Right renal cortex interstitium (tissue), 3 donors: ENCODE results near the gene PCTP. TPM values are rescaled to one million over a fixed set of nuclear protein-coding genes. Genes with fewer than 3 reads are reported as not detected.

ENCODE experiments used
- DNase-seq, 3 donors: peaks; one replicate each; pipeline ENCODE4 v3.0.0-alpha.2; 2013; ENCODE audit warnings: low read depth in 3 of 3, low spot score in 2 of 3
- polyA plus RNA-seq, 3 donors: library from polyadenylated mRNA; unstranded; fragments of 120-200 nt; gene quantifications; one replicate each; pipeline ENCODE4 v1.2.1, GENCODE V29; 2013; ENCODE audit not compliant: insufficient read length in 3 of 3

The PCTP gene
- polyA plus RNA-seq, 3 donors = 30.9 to 35.7 (median 32.1) TPM

- no peak for DNase-seq
These were observed 934 bp downstream of the PCTP start for GRCh38 chr17:55751720-55752250.

DNA sequence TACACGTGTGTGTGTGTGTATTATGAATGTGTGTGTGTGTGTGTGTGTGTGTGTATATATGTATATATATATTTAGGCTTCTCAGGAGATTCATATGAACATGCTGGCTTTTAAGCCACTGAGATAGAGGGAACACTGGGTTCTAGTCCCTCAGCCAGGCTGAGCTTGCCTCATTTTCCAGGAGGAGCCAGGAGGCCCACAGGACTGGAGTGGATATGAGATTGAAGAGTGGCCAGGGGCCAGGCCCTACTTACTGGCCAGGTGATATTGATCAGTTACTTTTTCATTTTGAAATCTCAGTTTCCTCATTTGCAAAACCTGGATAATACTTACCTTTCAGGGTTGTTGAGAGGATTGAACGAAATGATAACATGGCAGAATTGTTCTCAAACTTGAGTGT is 5.8 kb downstream of the PCTP start:
- DNase-seq = no peak

DNA sequence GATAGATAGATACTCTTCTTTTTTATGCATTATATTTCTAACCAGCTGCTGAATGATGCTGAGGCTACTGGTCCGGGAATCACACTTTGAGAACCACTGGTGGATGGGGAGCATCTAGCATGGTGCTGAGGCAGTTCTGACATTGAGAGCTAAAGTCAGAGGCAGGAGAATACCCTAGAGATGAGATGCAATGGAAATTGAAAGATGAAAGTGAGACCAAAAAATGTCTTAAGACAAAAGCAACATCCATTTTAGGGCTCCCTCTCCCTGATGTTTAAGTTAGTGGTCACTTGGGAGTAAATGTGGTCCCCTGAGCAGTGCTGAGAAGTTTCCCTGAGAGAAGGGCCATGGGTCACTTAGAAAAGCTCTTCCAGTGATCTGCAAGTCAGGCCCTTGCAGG is 6.8 kb downstream of the PCTP start:
- DNase-seq = no peak

DNA sequence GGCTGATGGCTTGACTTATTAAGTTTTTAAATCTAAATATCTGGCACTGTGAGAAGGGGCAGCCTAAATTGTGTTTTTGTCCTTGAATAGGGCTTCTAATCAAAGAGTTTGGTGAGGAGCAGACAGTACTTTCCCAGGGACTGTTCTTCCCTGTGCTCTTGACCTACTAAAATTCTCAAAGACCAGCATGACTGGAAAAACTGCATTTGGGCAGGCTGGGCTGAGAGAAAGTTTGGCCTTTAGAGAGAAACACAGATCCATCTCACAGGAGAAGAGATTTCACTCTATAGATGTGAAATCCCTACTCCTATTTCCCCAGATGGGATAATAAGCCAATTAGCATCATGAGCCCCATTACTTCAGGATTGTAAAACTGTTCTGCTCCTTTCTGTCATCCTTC is 7.3 kb downstream of the PCTP start:
- no peak for DNase-seq

- no peak for DNase-seq
These were observed 9.9 kb downstream of the PCTP start for GRCh38 chr17:55760643-55761355.

DNA sequence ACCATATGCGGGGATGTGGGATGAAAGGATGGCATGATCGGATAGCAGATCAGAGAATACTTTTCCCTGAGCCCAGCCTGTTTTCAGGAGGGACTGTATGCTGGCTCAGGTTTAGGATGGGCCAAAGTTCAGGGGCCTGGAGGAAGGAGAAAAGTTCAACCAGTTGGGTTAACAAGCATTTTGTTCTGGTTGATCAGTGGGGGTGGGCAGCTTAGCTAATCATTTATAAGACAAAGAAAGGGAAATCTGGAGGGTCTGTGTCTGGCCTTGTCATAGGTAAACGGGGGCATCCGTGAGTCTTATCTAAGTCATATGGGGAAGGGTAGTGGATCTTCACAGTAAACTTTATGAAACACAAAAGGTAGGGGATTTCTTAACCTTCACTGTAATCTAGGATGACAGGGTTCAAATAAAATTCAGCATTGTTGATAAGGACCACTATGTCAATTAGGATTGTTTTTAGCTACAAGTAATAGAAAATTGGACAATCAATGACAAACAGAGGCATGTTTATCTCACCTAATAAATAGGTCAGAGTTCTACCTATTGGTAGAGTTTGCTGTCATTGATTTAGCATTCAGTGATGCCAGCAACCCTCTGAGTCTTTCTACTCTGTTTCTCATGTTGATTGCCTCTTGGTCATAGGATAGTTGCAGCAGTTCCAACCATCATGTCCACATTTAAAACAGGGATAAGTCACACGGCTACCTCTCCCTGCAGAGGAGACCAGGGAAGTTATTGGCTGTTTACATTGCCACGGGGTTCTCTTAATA is 11.4 kb downstream of the PCTP start:
- no peak for DNase-seq

GRCh38 chr17:55763856-55764255 is 13.0 kb downstream of the PCTP start:
- no peak for DNase-seq

- no peak for DNase-seq
These were observed 13.8 kb downstream of the PCTP start for GRCh38 chr17:55764610-55765009.

DNA sequence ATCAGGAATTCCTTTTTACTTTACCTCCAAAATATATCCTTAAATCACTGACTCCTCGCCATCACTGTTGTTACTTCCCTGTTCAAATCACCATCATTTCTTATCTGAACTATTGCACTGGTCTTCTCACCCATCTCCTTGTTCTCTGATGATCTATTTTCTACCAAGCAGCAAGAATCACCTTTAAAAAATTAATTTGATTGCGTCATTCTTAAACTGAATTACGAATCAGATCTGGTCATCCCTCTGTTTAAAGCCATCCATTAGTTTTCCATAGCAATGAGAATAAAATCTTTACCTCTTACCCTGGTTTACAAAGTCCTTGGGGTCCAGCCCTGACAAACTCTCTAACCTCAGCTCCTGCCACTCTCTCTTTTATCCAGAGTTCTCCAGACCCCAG is 14.6 kb downstream of the PCTP start:
- DNase-seq = no peak

DNA sequence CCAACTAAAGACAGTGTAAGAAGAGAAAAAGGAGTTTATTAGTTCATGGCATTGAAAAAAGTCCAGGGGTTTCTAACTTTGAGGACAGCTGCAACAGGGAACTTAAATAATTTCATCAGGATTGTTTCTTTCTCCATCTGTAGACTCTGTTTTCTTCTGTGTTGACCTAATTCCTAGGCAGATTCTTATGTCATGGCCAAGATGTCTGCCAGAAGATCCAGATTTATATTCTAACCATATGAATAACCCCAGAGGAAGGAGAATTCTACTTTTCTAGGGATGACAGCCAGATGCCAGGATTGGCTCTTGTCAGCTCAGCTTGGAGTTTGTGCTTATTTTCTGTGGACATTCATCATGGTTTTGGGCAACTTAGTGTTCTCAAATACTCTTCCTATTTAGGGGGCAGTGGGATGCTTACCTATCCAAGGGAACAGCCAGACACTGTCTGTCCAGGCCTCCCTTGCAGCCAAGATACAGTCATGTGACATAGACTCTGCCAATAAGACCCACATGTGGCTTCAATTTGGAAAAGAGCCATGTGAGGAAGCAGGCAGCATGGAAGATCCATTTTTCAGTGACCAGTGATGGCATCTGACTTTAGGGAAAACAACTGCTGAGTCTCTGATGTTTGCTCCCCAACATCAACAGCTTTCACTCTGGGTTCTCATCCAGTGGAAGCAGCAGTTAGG is 18.2 kb downstream of the PCTP start:
- no peak for DNase-seq

DNA sequence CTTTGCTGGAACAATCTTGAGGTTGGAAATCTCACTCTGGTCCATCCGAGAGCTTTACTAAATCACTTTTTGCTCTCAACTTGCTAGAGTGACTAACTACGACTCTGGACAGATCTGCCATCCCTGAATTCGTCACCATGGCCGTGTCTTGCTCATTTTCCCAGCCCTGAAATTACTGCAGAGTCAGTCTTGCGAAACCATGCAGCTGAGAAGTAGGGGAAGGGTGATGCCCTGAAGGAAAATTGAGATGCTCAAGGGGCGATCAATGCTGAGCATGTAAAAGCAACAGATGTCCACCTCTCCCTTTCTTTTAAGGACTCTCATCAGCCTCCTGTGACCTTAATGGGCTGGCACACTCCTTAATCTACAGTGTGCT is 18.8 kb downstream of the PCTP start:
- DNase-seq = no peak

DNA sequence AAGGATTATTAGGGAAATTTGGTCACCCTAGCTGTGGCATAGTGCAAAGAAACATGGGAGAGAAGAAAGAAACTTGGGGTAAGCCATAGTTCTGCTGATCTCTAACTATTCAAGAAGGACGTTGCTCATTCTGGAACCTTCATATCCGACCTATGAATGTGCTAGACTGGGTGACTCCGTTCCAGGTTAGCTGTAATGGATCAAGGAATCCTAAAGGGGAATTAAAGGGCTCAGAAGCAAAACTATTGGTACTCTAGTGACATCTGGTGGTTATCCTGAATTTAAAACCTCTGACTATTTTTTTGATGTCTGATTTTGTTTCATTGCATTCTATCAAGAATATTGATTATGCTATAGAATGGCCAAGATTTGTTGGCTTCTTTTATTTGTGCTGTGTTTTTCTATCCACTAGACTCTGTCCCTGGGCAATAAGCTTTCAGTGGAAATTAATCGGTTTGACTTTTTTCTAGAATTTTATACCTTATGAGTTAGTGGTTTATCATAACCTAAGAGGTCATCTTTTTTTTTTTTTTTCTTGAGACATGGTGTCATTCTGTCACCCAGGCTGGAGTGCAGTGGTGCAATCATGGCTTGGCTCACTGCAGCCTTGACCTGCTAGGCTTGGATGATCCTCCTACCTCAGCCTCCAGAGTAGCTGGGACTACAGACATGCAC is 19.5 kb downstream of the PCTP start:
- DNase-seq = no peak

DNA sequence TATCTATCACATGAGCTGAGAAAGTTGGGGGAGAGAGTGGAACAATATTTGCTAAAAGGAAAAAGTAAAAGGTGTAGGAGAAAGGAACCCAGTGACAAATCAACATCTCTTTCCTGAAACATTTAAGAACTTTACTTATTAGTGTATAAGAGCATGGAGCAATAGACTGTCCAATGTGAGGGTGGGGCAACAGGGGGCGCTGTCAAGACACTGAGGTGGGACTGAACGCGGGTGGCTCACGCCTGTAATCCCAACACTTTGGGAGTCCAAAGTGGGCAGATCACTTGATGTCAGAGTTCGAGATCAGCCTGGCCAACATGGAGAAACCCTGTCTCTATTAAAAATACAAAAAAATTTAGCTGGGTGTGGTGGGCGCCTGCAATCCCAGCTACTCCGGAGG is 21.2 kb downstream of the PCTP start:
- DNase-seq = no peak

DNA sequence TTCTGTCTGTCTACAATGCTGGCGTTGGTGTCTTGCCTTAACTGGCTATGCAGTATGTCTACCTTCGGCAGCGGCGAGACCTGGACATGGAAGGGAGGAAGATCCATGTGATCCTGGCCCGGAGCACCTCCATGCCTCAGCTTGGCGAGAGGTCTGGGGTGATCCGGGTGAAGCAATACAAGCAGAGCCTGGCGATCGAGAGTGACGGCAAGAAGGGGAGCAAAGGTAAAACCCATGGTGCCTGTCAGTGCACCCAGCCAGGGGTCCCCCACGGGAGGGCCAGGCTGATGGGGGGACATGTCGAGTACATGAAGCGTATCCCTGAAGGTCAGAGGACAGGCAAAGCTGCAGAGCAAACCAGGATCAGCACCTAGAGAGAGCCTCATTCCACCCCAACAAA is 22.8 kb downstream of the PCTP start:
- DNase-seq = no peak

DNA sequence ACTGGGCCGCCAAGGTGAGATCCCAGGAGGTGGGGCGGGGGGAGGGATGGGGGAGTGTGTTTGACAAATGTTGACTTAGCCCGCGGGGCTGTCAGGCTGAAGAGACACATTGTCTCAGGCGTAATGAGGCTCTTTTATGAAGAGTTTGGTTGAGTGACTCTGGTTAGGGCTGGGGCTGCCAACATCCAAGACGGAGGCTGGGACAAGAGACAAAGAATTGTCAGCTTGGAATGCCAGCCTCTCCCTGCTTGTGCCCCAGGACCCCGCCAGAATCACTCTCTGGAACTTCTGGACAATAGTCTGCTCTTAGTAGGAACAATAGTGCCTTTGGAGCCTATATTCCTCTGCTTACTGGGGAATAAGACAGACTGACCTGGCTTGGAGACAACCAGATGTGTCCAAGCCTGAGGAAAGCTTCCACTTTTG is 24.0 kb downstream of the PCTP start:
- DNase-seq = no peak

DNA sequence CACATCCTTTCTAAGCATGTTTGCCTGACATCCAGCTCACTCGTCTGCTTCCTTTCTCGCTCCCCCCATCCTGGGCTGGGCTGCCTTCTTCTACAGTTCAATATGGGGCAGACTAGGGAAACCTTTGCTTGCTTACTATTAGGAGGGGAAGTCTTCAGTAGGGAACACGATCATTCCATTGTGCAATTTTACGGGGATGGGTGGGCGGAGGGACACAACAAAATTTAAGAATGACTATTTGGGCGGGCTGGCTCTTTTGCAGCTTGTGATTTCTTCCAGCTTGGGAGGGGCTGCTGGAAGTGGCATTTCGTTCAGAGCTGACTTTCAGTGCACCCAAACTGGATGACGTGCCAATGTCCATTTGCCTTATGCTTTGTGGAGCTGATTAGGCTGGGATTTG is 25.4 kb downstream of the PCTP start:
- DNase-seq = no peak

- DNase-seq = no peak
These were observed 26.7 kb downstream of the PCTP start for GRCh38 chr17:55777471-55777971.

DNA sequence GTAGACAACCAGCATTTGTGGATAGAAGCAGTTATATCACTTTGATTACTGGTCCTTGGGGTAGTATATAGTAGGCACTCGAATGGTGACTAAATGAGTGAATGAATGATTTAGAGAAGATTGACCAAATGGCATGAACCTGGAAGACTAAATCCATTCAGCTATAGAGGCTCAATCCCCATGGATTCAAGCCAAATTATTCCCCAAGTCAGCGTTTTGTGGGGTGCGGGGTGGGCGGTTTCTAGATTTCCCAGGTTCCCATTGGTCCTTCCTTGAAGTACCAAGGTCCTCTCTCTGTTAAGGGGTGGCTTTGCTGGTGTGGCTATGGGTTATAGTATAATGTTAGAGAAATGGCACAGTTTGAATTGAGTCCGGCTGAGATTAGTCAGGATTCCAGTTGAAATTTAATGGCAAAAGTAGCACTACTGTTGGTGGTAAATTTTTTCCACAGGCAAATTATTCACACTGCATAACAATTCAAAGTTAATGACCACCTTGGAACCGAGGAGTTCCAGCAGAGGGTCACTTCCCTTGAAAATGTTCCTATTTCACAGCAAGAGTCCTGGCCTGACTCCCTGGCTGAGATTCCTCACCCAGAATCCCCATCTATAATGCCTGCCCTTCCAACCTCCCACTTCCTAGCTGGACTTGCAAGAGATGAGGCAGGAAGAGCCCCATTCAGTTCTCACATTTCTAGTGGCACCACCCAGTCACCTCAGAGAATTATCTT is 27.7 kb downstream of the PCTP start:
- DNase-seq = no peak

GRCh38 chr17:55783684-55784245 is 32.9 kb downstream of the PCTP start:
- DNase-seq = no peak

GRCh38 chr17:55784666-55785065 is 33.8 kb downstream of the PCTP start:
- DNase-seq = no peak
